ENCODE measurements around the gene TNN.

Gene TNN

DNA sequence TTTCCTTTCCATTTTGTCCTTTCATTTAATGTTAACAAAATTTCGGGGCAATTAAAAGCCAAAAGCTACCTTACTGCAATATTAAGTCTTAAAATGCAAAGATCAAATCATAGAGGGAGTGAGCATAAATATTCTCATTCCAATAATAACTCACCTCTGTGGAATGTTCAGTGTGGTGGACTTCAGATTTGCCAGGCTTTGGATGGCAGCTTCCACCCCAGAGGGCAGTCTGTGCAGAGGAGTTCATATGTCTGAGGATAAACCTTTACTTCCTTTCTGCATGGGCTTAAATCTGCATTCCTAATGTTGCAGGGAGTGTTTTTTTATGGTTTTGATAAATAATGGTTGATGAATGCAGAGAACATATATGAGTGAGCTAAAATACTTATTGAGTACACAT is 108.6 kb downstream of the TNN start:
- no peak for DNase-seq (ENCODE audit: low spot score)

DNA sequence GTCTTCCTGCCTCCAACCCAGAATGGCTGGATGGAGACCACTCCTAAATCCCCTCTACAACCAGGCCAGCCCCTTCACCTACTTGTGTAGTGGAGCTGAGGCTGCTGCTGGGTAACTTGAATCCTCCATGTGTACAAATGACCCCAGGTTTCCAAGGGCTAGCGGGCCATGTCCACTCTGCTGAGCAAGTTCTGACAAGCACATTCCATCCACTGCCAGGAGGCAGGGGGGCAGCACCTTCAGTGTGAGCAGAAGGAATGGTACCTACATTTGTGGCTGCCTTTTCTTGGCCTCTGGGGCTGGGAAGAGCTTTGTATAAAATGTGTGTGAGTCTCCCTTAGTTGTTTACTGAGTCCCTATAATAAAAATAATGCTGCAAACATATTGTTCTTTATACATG is 110.4 kb downstream of the TNN start:
- no peak for DNase-seq (ENCODE audit: low spot score)

DNA sequence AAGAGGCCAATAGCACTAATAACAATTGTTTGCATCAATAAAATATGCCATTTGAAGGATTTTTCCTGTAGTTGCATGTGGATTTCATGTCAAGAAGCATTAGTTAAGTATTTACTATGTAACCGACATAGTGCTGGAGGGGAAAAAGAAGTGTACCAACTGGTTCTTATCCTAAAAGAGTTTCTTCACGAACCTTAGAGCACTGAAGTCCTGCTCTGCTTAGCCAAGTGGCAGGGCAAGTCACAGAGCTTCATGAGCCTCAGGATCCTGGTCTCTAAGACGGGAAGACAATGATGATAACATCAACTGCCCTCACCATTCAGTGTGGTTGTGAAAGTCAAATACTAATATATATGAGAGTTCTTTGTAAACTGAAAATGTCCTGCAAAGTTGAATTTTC is 110.8 kb downstream of the TNN start:
- DNase-seq (ENCODE audit: low spot score) = no peak

DNA sequence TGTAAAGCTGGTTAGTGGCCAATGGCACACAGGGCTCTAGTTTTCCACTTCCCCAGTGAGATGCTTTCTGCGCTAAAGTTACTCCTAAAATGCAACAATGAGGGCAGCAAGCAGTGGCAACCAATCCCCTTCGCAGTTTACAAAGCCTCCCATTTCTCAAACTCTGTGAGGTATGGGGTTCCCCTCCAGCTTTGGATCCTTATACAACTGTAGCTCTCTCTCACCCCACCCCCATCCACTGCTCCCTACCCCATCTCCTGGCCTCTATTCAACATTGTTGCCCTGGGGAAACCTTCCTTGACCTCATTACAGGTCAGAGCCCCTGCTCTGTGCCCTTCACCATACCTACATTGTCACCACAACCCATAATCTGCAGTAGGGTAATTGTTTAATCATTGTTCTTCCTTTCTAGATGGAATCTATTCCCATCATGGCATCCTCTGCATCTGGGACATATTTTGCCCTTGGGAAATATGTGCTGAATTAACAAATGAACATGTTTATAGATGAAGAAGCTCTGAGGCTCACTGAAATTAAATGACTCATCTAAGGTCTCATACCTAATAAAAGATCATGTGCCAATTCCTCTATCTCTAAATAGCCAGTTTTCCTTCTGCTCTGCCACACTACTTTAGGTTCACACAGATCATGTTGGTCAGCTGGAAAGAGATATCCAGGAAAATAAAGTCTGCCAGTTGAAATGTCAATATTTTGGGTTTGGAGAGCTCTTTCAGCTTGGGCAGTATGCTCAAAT is 112.4 kb downstream of the TNN start:
- no peak for DNase-seq (ENCODE audit: low spot score)

DNA sequence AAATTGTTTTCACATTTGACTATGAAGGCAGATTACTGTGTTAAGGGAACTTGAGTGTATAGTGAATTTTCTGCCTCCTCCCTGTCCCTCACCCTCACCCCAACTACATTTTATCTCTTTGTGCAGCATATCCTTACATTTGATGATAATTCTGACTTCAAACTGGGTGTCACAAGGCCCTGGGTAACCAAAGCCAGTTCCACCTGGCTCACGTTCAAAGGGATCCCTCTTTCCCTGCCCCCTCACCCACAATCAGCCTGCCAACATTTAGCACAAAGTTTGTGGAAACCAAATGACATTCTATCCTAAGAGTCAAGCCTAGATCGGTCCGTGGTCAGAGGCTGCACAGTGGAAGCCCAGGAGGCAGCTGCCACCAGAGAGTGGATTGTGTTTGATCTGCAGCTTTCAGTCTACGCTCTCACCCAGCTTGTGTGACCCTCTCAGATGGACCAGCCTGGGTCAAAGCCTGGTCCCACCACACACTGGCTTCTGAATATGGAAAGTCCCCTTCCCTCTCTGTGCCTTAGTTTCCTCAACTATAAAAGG is 114.6 kb downstream of the TNN start:
- no peak for DNase-seq (ENCODE audit: low spot score)

DNA sequence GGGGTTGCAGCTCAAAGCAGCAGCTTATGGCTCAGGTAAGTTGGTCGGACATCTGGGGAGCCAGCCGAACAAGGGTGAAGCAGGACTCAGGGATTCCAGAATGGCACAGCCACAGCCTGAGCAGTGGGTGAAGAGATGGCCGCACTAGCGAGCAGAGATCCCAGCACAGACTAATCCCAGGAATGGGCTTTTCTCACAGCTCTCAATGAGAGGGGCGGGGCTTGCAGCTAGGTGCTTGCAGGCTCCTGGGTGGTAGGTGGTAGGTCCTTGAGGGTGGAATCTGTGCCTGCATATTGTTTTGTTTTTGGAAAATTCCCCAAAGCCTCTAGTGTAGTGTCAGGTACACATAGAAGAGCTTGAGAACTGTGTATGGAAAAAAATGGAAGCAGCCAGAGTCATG is 116.0 kb downstream of the TNN start:
- no peak for DNase-seq (ENCODE audit: low spot score)

DNA sequence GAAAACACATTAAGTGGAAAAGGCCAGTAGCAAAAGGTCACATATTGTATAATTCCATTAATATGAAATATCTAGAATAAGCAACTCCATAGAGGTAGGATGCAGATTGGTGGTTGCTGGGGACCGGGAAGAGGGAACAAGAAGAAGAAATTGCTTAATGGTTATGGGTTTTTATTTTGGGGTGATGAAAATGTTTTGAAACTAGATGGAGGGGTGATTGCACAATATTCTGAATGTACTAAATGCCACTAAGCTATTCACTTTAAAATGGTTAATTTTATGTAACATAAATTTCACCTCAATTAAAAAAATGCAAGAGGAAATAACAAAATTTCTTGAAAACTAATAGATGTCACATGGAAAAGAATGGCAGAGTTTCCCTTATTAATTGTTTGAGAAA is 118.3 kb downstream of the TNN start:
- DNase-seq (ENCODE audit: low spot score) = no peak

DNA sequence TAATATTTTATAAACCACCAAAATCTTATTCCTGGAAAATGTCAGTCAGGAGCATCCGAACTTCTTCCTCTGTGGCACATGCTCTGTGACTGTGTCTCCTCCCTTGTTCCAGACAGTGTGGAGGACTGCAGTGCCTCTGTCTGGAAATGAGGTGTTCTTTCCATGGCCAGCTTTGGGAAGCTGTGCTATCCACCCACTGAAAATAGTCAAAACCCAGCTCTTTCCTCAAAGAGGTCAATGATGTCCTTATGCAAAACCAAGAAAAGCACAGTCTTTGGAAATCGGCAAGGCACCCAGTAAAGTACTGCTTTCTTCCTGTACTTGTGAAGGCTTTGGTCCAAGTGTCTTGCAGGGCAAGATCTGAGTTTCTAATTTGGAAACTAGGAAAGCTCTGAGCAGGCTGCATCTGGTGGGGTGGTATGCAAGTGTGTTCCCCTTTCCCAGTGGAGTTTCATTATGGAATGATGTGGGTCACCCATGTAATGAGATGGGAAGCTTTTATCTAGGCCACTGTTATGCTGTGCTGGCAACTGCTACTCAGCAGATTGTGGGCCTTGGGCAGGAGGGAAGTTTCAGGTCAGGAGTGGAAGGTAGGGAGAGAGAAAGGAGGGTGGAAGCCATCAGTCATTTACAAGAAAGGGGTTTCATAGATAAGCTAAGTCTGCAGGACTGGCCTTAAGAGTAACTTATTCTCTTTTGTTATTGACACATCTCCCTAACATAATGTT is 119.0 kb downstream of the TNN start:
- DNase-seq (ENCODE audit: low spot score) = no peak

DNA sequence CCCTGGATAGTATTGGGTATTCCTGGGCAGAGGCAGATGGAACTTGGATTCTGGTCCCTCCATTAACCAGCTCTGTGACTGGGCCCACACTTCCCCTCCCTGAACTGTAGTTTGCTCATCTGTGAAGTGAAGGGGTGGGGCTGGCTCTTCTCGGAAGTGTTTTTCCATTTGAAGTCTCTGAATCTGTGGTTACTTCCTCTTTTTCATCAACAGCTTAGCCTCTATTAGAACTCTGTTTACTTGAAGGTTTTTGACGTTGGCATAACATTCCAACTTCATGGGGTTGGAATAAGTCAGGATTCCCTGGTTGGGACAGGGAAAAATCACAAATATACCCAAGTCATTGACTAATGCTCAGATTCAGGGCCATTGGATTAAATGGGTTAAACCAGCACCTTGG is 121.3 kb downstream of the TNN start:
- DNase-seq (ENCODE audit: low spot score) = no peak

DNA sequence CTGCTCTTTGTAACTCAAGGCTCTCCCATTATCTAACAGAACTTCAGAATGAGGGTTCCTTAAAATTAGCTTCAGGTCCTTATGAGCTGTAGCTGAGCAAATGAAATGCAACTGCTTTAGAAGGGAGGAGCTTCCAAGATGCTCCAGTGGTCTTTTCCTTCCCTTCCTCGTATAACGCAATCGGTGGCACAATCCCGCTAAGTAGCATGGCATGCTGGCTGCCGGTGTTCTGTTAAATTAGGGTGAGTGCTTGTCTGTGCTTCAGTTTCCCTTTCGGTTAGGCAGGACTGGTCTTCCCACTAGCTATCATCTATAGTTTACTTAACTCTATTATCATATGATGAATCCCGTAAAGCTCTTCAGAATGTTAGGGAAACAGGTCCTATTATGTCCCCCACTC is 124.0 kb downstream of the TNN start:
- DNase-seq (ENCODE audit: low spot score) = no peak

DNA sequence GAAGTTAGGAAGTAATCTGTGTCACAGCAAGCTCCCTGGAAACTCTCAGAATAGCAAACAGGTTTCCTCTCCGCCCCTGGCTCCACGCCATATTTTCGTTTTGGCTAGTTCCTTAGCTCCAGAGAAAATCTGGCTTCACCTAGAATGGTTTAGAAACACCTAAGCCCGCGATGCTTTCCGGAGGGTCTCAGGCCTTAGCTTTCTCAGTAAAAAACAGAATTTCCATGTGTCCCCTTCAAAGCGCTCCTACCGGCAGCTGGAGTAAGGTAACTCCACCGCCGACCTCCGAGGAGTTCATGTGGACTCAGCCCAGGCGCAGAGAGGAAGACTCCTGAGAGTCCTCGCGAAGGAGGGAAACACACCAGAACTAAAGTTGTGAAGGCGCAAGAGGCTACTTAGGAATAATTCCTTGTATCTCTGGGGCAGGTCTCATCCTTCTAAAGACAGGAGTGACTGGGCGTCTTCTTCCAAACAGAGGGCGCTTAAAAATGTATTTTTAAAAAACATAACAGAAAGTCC is 124.5 kb downstream of the TNN start:
- DNase-seq (ENCODE audit: low spot score) = no peak

DNA sequence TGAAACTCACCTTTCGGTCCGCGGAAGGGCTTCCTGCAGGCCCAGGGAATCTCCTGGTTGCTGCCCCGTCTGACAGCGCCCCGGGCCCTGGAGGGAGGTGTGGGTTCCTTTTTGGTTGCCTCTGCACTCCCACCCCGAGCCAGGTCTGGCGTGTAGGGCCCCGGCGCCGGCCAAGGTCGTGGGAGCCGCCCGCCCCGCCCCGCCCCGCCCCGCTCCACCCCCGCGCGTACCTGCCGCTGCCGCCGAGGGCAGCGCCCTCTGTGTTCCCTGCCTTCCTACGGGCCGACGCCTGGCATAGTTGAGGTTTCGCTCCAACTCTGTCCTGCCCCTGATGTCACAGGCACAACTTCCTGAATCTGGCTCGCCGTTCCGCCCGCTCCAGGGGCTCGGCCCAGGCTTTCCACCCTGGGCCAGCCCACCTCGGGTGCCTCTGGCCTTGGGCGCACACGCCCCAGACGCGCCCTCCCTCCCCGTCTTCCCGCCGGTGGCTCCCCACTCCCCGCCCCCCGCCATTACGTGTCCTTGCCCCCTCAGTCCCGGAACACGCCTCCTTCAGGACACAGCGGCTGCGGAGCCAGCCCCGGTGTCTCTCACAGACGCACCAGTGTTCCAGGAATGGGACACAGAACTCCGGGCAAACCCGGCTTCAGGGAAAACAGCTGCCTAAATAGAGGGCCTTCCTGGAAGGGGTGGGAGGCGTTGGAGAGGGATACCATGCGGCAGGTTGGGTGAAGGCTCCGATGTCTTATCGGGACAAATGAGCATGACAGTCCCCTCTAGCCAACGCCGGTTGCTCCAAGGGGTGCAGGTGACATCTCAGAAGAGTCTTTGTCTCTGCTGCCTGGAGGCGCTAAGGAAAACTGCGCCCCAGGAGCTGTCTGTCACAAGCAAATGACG is 125.2 kb downstream of the TNN start, which contains the start of gene KIAA0040:
Gene KIAA0040 (minus strand): TSS at position 147 of the 897 bp plus-strand sequence. CDS start 31,763 bp downstream, outside the sequence.
- DNase-seq (ENCODE audit: low spot score) = no peak

DNA sequence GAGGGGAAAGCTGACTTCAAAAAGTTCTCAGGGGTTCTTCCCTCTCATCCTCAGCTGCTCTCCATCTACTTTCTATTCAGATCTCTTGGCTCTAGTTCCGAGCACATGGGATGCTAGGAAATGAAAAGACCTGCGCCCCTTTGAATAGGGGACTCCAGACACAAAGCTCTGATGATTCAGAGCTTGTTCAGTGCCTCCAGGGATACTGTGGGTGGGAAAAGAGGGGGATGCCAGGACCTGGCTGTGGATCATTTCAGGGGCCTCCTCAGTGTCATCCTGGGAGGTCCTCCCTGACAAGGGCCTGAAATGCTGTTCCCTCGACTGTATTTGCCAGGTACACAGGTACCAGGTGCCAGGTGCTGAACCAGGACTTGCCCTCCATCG is 125.9 kb downstream of the TNN start:
- DNase-seq (ENCODE audit: low spot score) = no peak

DNA sequence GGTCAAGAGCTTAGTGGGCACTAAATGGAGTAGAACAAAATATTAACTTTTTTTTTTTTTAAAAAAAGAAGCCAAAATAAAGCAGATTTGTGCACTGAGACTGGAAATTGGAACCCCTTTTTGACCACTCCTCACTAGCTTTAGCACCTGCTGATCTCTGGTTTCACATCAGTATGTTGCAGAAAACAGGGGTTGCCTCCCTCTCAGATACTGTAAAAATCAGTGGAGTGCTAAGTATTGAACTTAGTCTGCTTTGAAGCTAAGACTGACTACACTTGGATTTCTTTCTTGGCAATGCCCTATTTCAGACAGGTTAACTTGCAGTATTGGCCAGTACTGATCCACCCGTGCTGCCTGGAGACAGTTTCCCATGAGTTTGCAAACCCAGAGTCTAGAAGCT is 127.6 kb downstream of the TNN start:
- no peak for DNase-seq (ENCODE audit: low spot score)

DNA sequence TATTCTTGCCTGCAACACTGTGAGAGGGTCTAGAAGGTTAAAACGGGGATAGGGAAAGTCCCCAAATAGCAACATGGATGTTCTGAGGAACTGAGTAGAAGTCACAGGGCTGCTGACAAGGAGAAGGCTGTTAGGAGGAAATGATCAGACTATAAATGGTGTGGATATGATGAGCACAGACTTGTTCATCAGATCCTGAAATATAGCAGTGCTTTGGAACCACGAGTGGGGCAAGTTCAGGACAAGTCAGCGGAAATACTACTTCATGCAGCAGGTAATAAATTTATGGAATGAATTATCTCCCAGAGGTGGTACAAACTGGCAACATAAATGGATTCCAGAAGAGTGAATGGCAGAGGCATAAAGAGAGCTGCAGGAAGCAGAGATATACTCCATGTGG is 128.2 kb downstream of the TNN start:
- DNase-seq (ENCODE audit: low spot score) = no peak

DNA sequence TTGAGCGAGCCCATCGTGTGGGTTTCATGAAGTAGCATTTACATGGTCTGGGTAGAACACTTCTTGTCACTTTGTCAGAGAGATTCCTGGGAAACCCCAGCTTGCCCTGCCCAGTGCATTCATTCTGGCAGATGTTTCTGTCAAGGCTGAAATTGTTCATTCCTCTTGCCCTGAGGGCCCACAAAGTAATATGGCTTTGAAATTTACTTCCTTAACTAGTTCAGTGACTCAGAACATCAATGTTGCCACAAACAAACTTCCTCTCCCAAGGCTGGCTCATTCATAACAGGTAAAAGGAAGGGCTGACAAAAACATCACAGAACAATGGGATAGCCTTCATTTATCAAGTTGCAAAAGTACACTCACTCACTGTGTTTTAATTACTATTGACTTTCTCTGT is 129.9 kb downstream of the TNN start:
- no peak for DNase-seq (ENCODE audit: low spot score)

Data from globus pallidus (tissue), 1 donor.